Endothelial cell of umbilical vein (primary cell): ENCODE results near the gene XRRA1. TPM values are rescaled to one million over a fixed set of nuclear protein-coding genes. Genes with fewer than 3 reads are reported as not detected.

Source experiments
- BruUV-seq: library from RNA; stranded (reverse); fragments of 400-500 nt; replicated peaks from 2 replicates; lab custom pipeline; 2021; lab: Mats Ljungman, UMichigan
- CTCF ChIA-PET: fragments of 300-600, 350-600 bp; sonication (Branson Sonifier 250); formaldehyde crosslinking; loops from one replicate; lab custom pipeline; 2021; ENCODE audit warnings: antibody characterized with exemption, inconsistent platforms; lab: Charles Lee
- POLR2A ChIA-PET: fragments of 300-600, 350-600 bp; sonication (Branson Sonifier 250); formaldehyde crosslinking; loops from one replicate; lab custom pipeline; 2021; ENCODE audit warnings: antibody characterized with exemption, inconsistent platforms; lab: Charles Lee
- DNase-seq: peaks from one replicate; pipeline ENCODE4 v3.0.0-alpha.2; 2011; ENCODE audit warnings: low read depth, low spot score
- FAIRE-seq: peaks from 2 replicates; lab custom pipeline; 2011; peaks lifted over from hg19 to GRCh38; lab: Jason Lieb, UNC
- H2AFZ ChIP-seq: 2 replicates; pipeline ENCODE4 v1.6.0; 2012; ENCODE audit warnings: low read depth, low read length, control low read depth, inconsistent platforms
- H3K27ac ChIP-seq: 2 replicates; pipeline ENCODE4 v1.5.1; 2011; ENCODE audit warnings: low read depth, mild to moderate bottlenecking, control low read depth, low read length, moderate library complexity; ENCODE audit not compliant: insufficient read depth
- H3K27me3 ChIP-seq, 2 experiments: 2 replicates each; pipeline versions ENCODE4 v1.6.0 to v1.6.1; 2011; ENCODE audit warnings: low read length in 2 of 2, mixed read lengths in 1 of 2; ENCODE audit not compliant: control insufficient read depth in 2 of 2, insufficient read depth in 2 of 2
- H3K36me3 ChIP-seq, 2 experiments: 2 replicates in 1 of 2; 3 replicates in 1 of 2; pipeline ENCODE4 v1.5.1; 2011; ENCODE audit warnings: low read length in 2 of 2, mild to moderate bottlenecking in 1 of 2, moderate library complexity in 1 of 2; ENCODE audit not compliant: control insufficient read depth in 2 of 2, insufficient read depth in 2 of 2; ENCODE audit errors: extremely low read depth in 1 of 2
- H3K4me1 ChIP-seq: 3 replicates; pipeline ENCODE4 v1.5.1; 2011; ENCODE audit warnings: mild to moderate bottlenecking, low read length; ENCODE audit not compliant: control insufficient read depth, insufficient read depth; ENCODE audit errors: extremely low read depth
- H3K4me2 ChIP-seq: 2 replicates; pipeline ENCODE4 v1.6.1; 2011; ENCODE audit warnings: low read length, control low read depth, mixed read lengths; ENCODE audit not compliant: insufficient read depth
- H3K4me3 ChIP-seq, 3 experiments: fragments of 200-600 bp in 1 of 3; sonication (generic), shearing (Covaris generic) in 1 of 3; replicated peaks in 1 of 3; 2 replicates each; pipeline ENCODE4 v1.5.1; 2011 to 2016; ENCODE audit warnings: control low read depth in 3 of 3, low read length in 3 of 3, mild to moderate bottlenecking in 2 of 3, inconsistent platforms in 1 of 3, low read depth in 1 of 3, moderate library complexity in 1 of 3; ENCODE audit not compliant: insufficient read depth in 1 of 3
- H3K79me2 ChIP-seq: 2 replicates; pipeline ENCODE4 v1.6.0; 2012; ENCODE audit warnings: low read length, inconsistent platforms; ENCODE audit not compliant: control insufficient read depth, insufficient read depth
- H3K9ac ChIP-seq: replicated peaks from 2 replicates; pipeline ENCODE3; 2011; ENCODE audit warnings: low read length, control low read depth; ENCODE audit not compliant: insufficient read depth; ENCODE audit errors: extremely low read depth
- H3K9me1 ChIP-seq: replicated peaks from 3 replicates; pipeline ENCODE4 v1.6.0; 2011; ENCODE audit warnings: mild to moderate bottlenecking, low read length; ENCODE audit not compliant: control insufficient read depth, insufficient read depth; ENCODE audit errors: extremely low read depth
- H3K9me3 ChIP-seq: replicated peaks from 2 replicates; pipeline ENCODE4 v1.5.1; 2012; ENCODE audit warnings: low read length, inconsistent platforms; ENCODE audit not compliant: control insufficient read depth, insufficient read depth
- H4K20me1 ChIP-seq: replicated peaks from 2 replicates; pipeline ENCODE3; 2011; ENCODE audit warnings: mild to moderate bottlenecking, low read length; ENCODE audit not compliant: control insufficient read depth, insufficient read depth; ENCODE audit errors: extremely low read depth
- EZH2 ChIP-seq: IDR thresholded peaks from 2 replicates; pipeline ENCODE4 v1.6.1; 2012; ENCODE audit warnings: borderline replicate concordance, low read depth, mild to moderate bottlenecking, moderate library complexity, low read length, inconsistent platforms; ENCODE audit not compliant: severe bottlenecking
- FOS ChIP-seq: IDR thresholded peaks from 2 replicates; pipeline ENCODE4 v1.6.1; 2011; ENCODE audit warnings: mild to moderate bottlenecking, low read length, moderate library complexity, borderline replicate concordance; ENCODE audit not compliant: insufficient read depth
- GATA2 ChIP-seq: IDR thresholded peaks from 2 replicates; pipeline ENCODE4 v1.7.0; 2011; ENCODE audit warnings: low read depth, mild to moderate bottlenecking, moderate library complexity, mixed read lengths, low read length; ENCODE audit not compliant: insufficient read length, insufficient read depth
- JUN ChIP-seq: IDR thresholded peaks from 2 replicates; pipeline ENCODE4 v1.6.1; 2011; ENCODE audit warnings: borderline replicate concordance, low read depth; ENCODE audit not compliant: insufficient read length, insufficient read depth
- MYC ChIP-seq: IDR thresholded peaks from one replicate; pipeline ENCODE4 v1.6.1; 2011; ENCODE audit warnings: mild to moderate bottlenecking, low read depth, low read length
- POLR2A ChIP-seq: IDR thresholded peaks from 2 replicates; pipeline ENCODE4 v1.6.1; 2012; ENCODE audit warnings: low read depth, mild to moderate bottlenecking, control low read depth, low read length
- POLR2AphosphoS5 ChIP-seq: IDR thresholded peaks from 2 replicates; pipeline ENCODE4 v1.6.1; 2012; ENCODE audit warnings: low read depth, mild to moderate bottlenecking, control low read depth, low read length, moderate library complexity; ENCODE audit not compliant: insufficient read depth
- dilution Hi-C: fragments of 300-500 bp; cut with MboI; formaldehyde crosslinking; loops from one replicate; pipeline ENCODE4 v1.15.0; 2019; ENCODE audit warnings: low sequenced_read_pairs; ENCODE audit not compliant: extremely low pct_ligation_motif_present
- intact Hi-C: fragments of 100-400 bp; cut with micrococcal nuclease; formaldehyde crosslinking; loops from one replicate; pipeline ENCODE4 v1.10.0; 2022
- polyA plus RNA-seq, 4 experiments: library from polyadenylated mRNA; depleted of rRNA in 3 of 4; stranded (reverse) in 3 of 4; unstranded in 1 of 4; fragments of >200 nt; gene quantifications; 2 replicates each; pipeline versions ENCODE4 v1.2.1 to v1.2.3, GENCODE V29; 2011 to 2012; ENCODE audit warnings: missing spikeins in 1 of 4
- total RNA-seq: library from RNA; stranded (reverse); gene quantifications from 2 replicates; pipeline ENCODE4 v1.2.3, GENCODE V29; 2021
- TF ChIP-seq, protein P1 (sequence below), 2 donors: IDR thresholded peaks; 1 replicate in 1 of 2; 2 replicates in 1 of 2; pipeline ENCODE4 v1.5.1; 2011; ENCODE audit warnings: low read length in 2 of 2, mild to moderate bottlenecking in 2 of 2, moderate library complexity in 2 of 2, control low read depth in 1 of 2, inconsistent platforms in 1 of 2, low read depth in 1 of 2; ENCODE audit not compliant: insufficient read depth in 1 of 2; ENCODE audit errors: extremely low read depth in 1 of 2
- TF ChIP-seq, protein P2 (sequence below): IDR thresholded peaks from 2 replicates; pipeline ENCODE4 v1.6.1; 2011; ENCODE audit not compliant: insufficient read depth, insufficient read length

The XRRA1 gene
- total and polyA plus RNA-seq, 2 donors (not counting 3 experiments of a cell fraction or from before 2014, with no cell fraction given): 8.6 to 11.2 TPM

DNA sequence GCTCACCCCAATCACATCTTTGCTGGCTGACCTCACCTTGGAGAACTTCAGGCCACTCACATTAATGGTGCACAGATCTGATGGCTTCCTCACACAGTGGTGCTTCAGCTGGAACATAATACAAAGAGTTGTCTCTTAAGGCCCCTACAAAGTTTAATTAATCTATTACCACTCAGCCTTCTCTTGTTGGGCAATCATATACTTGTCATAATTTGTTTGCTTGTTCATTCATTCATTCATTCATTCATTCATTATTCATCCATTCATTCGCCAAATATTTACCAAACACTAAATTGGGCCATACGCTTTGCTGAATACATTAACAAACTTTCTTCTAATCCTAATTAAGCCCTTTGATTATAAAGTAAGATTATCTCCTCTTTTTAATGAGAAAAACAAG is 15.1 kb downstream of the XRRA1 start:
- peaks cover 2 to 6% of the 10 kb centered on the region in 2 experiments for H3K36me3 ChIP-seq
- no peak overlapping the region for H3K4me3 ChIP-seq
- H3K4me1 ChIP-seq: peaks cover 41% of the 10 kb centered on the region
- POLR2A ChIA-PET: no interaction called here
- FAIRE-seq (no peak), DNase-seq (no peak)
- H3K27ac ChIP-seq: no peak overlapping the region
- dilution Hi-C loops: no loop called here
- CTCF ChIA-PET: interaction anchor here (0.7 to 5.3 kb wide), 6 partner anchors 7 to 315 kb away, joined by 3 to 106 read pairs (median 16); partner anchors contain the start of gene TPBGL
- H3K9ac ChIP-seq: no peak overlapping the region
- no peak overlapping the region for H2AFZ ChIP-seq
- no peak overlapping the region for H3K4me2 ChIP-seq
- H3K9me3 ChIP-seq: no peaks in the 10 kb centered on the region
- TF ChIP-seq MYC (no peak), POLR2A (no peak), EZH2 (no peak), POLR2AphosphoS5 (no peak), FOS (no peak), JUN (no peak), GATA2 (no peak)
- TF ChIP-seq, protein P1, sequence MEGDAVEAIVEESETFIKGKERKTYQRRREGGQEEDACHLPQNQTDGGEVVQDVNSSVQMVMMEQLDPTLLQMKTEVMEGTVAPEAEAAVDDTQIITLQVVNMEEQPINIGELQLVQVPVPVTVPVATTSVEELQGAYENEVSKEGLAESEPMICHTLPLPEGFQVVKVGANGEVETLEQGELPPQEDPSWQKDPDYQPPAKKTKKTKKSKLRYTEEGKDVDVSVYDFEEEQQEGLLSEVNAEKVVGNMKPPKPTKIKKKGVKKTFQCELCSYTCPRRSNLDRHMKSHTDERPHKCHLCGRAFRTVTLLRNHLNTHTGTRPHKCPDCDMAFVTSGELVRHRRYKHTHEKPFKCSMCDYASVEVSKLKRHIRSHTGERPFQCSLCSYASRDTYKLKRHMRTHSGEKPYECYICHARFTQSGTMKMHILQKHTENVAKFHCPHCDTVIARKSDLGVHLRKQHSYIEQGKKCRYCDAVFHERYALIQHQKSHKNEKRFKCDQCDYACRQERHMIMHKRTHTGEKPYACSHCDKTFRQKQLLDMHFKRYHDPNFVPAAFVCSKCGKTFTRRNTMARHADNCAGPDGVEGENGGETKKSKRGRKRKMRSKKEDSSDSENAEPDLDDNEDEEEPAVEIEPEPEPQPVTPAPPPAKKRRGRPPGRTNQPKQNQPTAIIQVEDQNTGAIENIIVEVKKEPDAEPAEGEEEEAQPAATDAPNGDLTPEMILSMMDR (IDR thresholded peaks at IDR 0.05; ENCODE audit: extremely low read depth in 1 of 2, insufficient read depth in 1 of 2, low read depth in 1 of 2, low read length in 2 of 2): no peak
- TF ChIP-seq, protein P2, sequence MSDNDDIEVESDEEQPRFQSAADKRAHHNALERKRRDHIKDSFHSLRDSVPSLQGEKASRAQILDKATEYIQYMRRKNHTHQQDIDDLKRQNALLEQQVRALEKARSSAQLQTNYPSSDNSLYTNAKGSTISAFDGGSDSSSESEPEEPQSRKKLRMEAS: no peak
- no peaks in the 10 kb centered on the region for H3K79me2 ChIP-seq
- H3K9me1 ChIP-seq: no peaks in the 10 kb centered on the region
- H3K27me3 ChIP-seq: no peaks in the 10 kb centered on the region
- no TSS peak for BruUV-seq
- intact Hi-C loops: no loop called here
- no peaks in the 10 kb centered on the region for H4K20me1 ChIP-seq
